Measurements from ENCODE around the gene BLACAT1. TPM values are rescaled to one million over a fixed set of nuclear protein-coding genes. Genes with fewer than 3 reads are reported as not detected.

BLACAT1 gene
- total and polyA plus RNA-seq, 2 of the 13 experiments (the other 11 are each of a cell fraction or from before 2014, with no cell fraction given) = 1.2 to 2.8 TPM

DNA sequence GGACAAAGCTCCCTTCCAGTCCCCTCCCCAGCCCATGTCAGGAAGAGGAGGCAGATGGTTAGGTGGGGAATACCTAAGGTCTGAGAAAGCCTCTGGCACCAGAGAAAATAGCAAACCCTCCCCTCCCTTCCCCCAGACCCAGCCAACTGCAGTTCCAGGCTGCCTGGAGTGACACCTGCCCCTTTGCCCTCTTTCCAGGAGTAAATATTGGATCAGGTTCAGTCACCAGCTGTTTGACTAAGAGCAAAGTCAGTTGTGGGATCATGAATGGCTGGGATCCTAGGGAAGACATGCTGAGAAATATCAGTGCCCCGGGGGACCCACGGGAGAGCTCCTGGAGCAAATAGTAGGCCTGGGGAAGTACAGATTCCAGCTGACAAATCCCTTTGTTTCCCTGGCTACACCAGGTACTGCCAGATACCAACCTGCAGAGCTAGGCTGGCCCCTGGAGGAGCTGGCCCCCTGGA is 36.4 kb upstream of the BLACAT1 start (continued):
- TF ChIP-seq ZNF142 (CRISPR knock-in tag; IDR thresholded peaks at IDR 0.05) = no peak
- no peak for TF ChIP-seq FOXO4 (CRISPR knock-in tag; conservative IDR thresholded peaks at IDR 0.05)
- TF ChIP-seq ZMYM3 (CRISPR knock-in tag; IDR thresholded peaks at IDR 0.05) = peak; percentile 67; the same call in 1 of the 2 replicates
- TF ChIP-seq HNRNPUL1 (IDR thresholded peaks at IDR 0.05; ENCODE audit: low read depth, low read length) = no peak
- no peak for TF ChIP-seq ATF1 (CRISPR knock-in tag; IDR thresholded peaks at IDR 0.05)
- peak; percentile 86 for TF ChIP-seq HNF4G (IDR thresholded peaks at IDR 0.05; ENCODE audit: borderline replicate concordance, low read depth, low read length)
- TF ChIP-seq HNF4G (CRISPR knock-in tag; IDR thresholded peaks at IDR 0.05; ENCODE audit: borderline replicate concordance, low read depth) = no peak; the same call in 1 of the 2 replicates
- no peak for TF ChIP-seq ZNF230 (CRISPR knock-in tag; IDR thresholded peaks at IDR 0.05)
- no peak for TF ChIP-seq ZNF432 (CRISPR knock-in tag; IDR thresholded peaks at IDR 0.05; ENCODE audit: borderline replicate concordance)
- peak; percentile 82 for TF ChIP-seq PBX2 (CRISPR knock-in tag; IDR thresholded peaks at IDR 0.05)
- TF ChIP-seq HDAC1 (CRISPR knock-in tag; IDR thresholded peaks at IDR 0.05) = peak; percentile 85
- TF ChIP-seq NBN (conservative IDR thresholded peaks at IDR 0.05) = no peak
- no peak for TF ChIP-seq CBX2 (IDR thresholded peaks at IDR 0.05; ENCODE audit: low read depth, low read length)
- TF ChIP-seq CBX2 (CRISPR knock-in tag; IDR thresholded peaks at IDR 0.05; ENCODE audit: low read depth) = no peak
- peak; percentile 74 for TF ChIP-seq SIN3A (IDR thresholded peaks at IDR 0.05; ENCODE audit: borderline replicate concordance, low read depth, low read length)
- TF ChIP-seq, protein P1, sequence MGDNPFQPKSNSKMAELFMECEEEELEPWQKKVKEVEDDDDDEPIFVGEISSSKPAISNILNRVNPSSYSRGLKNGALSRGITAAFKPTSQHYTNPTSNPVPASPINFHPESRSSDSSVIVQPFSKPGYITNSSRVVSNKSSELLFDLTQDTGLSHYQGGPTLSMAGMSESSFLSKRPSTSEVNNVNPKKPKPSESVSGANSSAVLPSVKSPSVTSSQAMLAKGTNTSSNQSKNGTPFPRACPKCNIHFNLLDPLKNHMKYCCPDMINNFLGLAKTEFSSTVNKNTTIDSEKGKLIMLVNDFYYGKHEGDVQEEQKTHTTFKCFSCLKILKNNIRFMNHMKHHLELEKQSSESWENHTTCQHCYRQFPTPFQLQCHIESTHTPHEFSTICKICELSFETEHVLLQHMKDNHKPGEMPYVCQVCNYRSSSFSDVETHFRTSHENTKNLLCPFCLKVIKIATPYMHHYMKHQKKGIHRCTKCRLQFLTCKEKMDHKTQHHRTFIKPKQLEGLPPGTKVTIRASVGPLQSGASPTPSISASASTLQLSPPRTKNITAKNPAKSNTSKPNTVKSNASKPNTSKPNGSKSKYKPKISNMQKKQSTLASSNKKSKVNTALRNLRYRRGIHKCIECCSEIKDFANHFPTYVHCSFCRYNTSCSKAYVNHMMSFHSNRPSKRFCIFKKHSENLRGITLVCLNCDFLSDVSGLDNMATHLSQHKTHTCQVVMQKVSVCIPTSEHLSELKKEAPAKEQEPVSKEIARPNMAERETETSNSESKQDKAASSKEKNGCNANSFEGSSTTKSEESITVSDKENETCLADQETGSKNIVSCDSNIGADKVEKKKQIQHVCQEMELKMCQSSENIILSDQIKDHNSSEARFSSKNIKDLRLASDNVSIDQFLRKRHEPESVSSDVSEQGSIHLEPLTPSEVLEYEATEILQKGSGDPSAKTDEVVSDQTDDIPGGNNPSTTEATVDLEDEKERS (CRISPR knock-in tag; IDR thresholded peaks at IDR 0.05) = 0 out of 2 replicates have a peak, but pooled peaks have one; percentile 27
- TF ChIP-seq, protein P2, sequence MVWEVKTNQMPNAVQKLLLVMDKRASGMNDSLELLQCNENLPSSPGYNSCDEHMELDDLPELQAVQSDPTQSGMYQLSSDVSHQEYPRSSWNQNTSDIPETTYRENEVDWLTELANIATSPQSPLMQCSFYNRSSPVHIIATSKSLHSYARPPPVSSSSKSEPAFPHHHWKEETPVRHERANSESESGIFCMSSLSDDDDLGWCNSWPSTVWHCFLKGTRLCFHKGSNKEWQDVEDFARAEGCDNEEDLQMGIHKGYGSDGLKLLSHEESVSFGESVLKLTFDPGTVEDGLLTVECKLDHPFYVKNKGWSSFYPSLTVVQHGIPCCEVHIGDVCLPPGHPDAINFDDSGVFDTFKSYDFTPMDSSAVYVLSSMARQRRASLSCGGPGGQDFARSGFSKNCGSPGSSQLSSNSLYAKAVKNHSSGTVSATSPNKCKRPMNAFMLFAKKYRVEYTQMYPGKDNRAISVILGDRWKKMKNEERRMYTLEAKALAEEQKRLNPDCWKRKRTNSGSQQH (CRISPR knock-in tag; IDR thresholded peaks at IDR 0.05; ENCODE audit: low read depth) = no peak
- TF ChIP-seq ZNF431 (CRISPR knock-in tag; IDR thresholded peaks at IDR 0.05; ENCODE audit: borderline replicate concordance, low read depth) = no peak

All from HepG2 (cell line).